Measurements from ENCODE around the gene CD96. TPM values are rescaled to one million over a fixed set of nuclear protein-coding genes. Genes with fewer than 3 reads are reported as not detected.

The CD96 gene
- total RNA-seq, 2 donors from 2014 or later = 0.33 to 2.6 TPM

DNA sequence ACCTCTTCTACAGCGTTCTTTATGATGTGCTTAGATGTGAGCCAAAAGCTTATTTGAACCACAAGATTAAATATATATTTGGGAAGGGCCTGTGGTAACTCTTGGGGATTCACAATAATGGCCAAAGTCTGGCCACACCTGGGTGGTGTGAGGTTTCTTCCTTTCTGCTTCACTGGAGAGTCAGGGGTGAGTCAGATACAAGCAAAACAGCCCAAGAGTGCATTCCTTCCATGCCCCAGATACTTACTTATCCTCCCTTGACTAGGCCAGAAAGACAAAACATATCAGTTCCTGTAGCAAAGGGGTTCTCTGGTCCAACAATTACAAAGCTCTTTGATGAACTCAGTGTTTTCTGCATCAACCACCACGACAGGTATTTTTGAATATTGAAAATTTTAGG lies 52.2 kb downstream of the CD96 start:
- TF ChIP-seq POLR2A (IDR thresholded peaks at IDR 0.05) = no peak
- TF ChIP-seq, protein P1, sequence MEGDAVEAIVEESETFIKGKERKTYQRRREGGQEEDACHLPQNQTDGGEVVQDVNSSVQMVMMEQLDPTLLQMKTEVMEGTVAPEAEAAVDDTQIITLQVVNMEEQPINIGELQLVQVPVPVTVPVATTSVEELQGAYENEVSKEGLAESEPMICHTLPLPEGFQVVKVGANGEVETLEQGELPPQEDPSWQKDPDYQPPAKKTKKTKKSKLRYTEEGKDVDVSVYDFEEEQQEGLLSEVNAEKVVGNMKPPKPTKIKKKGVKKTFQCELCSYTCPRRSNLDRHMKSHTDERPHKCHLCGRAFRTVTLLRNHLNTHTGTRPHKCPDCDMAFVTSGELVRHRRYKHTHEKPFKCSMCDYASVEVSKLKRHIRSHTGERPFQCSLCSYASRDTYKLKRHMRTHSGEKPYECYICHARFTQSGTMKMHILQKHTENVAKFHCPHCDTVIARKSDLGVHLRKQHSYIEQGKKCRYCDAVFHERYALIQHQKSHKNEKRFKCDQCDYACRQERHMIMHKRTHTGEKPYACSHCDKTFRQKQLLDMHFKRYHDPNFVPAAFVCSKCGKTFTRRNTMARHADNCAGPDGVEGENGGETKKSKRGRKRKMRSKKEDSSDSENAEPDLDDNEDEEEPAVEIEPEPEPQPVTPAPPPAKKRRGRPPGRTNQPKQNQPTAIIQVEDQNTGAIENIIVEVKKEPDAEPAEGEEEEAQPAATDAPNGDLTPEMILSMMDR (IDR thresholded peaks at IDR 0.05) = no peak
- Histone ChIP-seq H3K4me3 (no peak overlapping the region), H3K4me1 (no peaks in the 10 kb centered on the region), H3K9me3 (no peaks in the 10 kb centered on the region), H3K27ac (no peak overlapping the region), H3K36me3 (replicated peaks in 1 of 2; ENCODE audit: insufficient read depth in 1 of 2, low read depth in 2 of 2) (no peaks in the 10 kb centered on the region), H3K27me3 (no peaks in the 10 kb centered on the region)
- no peak for DNase-seq
- ATAC-seq = no peak
- intact Hi-C loops (cut with DNase I) = no loop called here
- 77 to 81% methylated on average over 2 of the region's 2 CpGs for WGBS, 2 donors

DNA sequence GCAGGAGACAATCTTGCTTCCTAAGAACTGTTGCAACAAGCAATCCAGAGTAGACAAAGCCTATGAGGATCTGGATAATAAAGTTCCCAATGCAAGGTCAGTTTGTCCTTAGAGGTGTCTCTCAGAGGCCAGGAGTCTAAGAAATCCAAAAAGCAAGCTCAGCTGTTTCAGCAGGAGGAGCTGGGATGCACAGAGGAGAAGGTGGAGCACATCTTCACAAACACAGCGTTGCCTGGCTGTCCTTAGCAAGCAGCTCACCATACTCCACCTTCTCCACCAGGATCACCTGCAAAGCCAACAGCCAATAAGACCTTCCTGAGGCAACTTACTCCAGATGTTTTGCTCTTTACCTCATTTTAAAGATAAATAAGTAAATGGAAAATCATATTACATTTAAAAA lies 52.8 kb downstream of the CD96 start:
- intact Hi-C loops (cut with DNase I) = no loop called here
- no peak for ATAC-seq
- Histone ChIP-seq H3K27me3 (no peaks in the 10 kb centered on the region), H3K9me3 (no peaks in the 10 kb centered on the region), H3K4me1 (no peaks in the 10 kb centered on the region), H3K36me3 (replicated peaks in 1 of 2; ENCODE audit: insufficient read depth in 1 of 2, low read depth in 2 of 2) (no peaks in the 10 kb centered on the region), H3K4me3 (no peak overlapping the region), H3K27ac (no peak overlapping the region)
- no peak for DNase-seq
- WGBS, 2 donors = 0% methylated on average over 1 of the region's 1 CpG
- no peak for TF ChIP-seq POLR2A (IDR thresholded peaks at IDR 0.05)
- TF ChIP-seq, protein P1 (IDR thresholded peaks at IDR 0.05) = no peak

DNA sequence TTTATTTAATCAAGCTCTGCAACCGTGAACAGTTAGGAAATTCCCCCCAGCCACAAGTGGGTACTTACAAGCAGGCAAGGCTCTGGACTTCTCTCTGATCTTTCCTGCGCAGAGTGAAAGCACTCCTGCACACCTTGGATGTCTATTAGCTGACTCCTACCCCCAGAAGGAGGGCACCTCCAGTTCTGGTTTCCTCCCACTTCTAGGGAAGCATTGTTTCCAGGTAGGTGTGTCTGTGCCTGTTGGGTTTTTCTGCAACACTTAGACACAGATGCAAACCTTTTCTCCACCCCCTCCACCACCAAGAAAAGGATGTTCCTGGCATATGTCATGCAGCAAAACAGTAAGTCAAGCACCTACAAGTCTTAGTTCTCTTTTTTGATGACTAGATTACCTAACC lies 53.2 kb downstream of the CD96 start, which contains the start of gene ZBED2:
TSS of gene ZBED2 (minus strand) at position 115 of the 400 bp plus-strand sequence. CDS start 1,145 bp downstream, outside the sequence.
- WGBS, 2 donors = 85 to 92% methylated on average over 2 of the region's 2 CpGs
- no peak within 1 kb of the TSS for H3K27ac ChIP-seq
- no peak within 1 kb of the TSS for H3K4me3 ChIP-seq
- intact Hi-C loops (cut with DNase I) = no loop called here
- DNase-seq = no peak
- H3K9me3 ChIP-seq = no peaks in the 10 kb centered on the region
- no peaks in the 10 kb centered on the region for H3K36me3 ChIP-seq (replicated peaks in 1 of 2; ENCODE audit: insufficient read depth in 1 of 2, low read depth in 2 of 2)
- H3K4me1 ChIP-seq = no peaks in the 10 kb centered on the region
- TF ChIP-seq, protein P1 (IDR thresholded peaks at IDR 0.05) = no peak
- no peak for TF ChIP-seq POLR2A (IDR thresholded peaks at IDR 0.05)
- no peaks in the 10 kb centered on the region for H3K27me3 ChIP-seq
- ATAC-seq = no peak

DNA sequence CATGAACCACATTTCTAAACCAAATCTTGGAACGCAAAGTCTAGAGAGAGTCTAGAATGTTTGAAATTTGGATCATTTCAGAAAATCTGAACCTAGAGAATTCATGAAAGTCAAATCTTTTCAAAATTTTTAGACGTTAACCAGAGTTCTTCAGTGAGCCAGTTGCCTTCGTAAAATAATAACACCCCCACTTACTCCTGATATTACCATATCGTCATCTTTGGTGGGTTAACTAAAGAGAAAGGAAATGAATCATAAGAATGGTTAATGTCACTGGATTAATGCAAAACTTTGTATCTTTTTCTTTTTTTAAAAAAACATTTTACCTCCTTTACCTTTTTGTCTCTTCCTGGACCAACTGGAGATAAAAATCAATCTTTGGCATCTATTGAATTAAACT lies 54.3 kb downstream of the CD96 start:
- DNase-seq (no peak), ATAC-seq (no peak)
- Histone ChIP-seq H3K9me3 (no peaks in the 10 kb centered on the region), H3K27me3 (no peaks in the 10 kb centered on the region), H3K4me1 (no peaks in the 10 kb centered on the region), H3K27ac (no peak overlapping the region), H3K4me3 (no peak overlapping the region), H3K36me3 (replicated peaks in 1 of 2; ENCODE audit: insufficient read depth in 1 of 2, low read depth in 2 of 2) (no peaks in the 10 kb centered on the region)
- WGBS, 2 donors = 83 to 86% methylated on average over 4 of the region's 4 CpGs
- intact Hi-C loops (cut with DNase I) = no loop called here
- TF ChIP-seq, protein P1 (IDR thresholded peaks at IDR 0.05) = no peak
- no peak for TF ChIP-seq POLR2A (IDR thresholded peaks at IDR 0.05)

DNA sequence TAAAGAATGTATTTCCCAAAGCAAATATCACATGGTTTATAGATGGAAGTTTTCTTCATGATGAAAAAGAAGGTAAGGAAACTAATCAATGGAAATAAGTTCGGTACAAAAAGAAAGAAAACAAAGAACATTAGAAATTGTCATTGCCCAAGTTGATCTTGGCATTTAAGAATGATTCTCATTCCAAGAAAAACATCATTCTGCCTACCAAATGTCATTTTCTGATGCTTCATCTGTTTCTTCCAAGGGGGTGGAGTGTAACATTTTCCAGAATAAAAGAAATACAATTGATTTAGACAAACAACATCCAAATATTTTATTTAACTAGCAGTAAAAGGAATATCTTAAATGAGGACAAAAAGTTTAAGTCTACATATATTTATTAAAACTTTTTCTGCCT lies 56.1 kb downstream of the CD96 start:
- no peak for DNase-seq
- no peaks in the 10 kb centered on the region for H3K36me3 ChIP-seq (replicated peaks in 1 of 2; ENCODE audit: insufficient read depth in 1 of 2, low read depth in 2 of 2)
- no peaks in the 10 kb centered on the region for H3K9me3 ChIP-seq
- TF ChIP-seq, protein P1 (IDR thresholded peaks at IDR 0.05) = no peak
- no peak for TF ChIP-seq POLR2A (IDR thresholded peaks at IDR 0.05)
- no peaks in the 10 kb centered on the region for H3K4me1 ChIP-seq
- 24% methylated on average over 1 of the region's 1 CpG for WGBS, 2 donors
- ATAC-seq = no peak
- intact Hi-C loops (cut with DNase I) = no loop called here
- no peaks in the 10 kb centered on the region for H3K27me3 ChIP-seq
- H3K27ac ChIP-seq = no peak overlapping the region
- no peak overlapping the region for H3K4me3 ChIP-seq

All from body of pancreas (tissue), 4 donors.